Mesenteric fat pad (tissue), 1 donor: ENCODE measurements around the gene PHF24. TPM values are rescaled to one million over a fixed set of nuclear protein-coding genes. Genes with fewer than 3 reads are reported as not detected.

Source experiments
- DNase-seq: peaks from one replicate; pipeline ENCODE4 v3.0.0-alpha.2; 2020; ENCODE audit warnings: low spot score
- total RNA-seq: library from RNA; stranded (reverse); fragmentation: NEBNext Ultra II Directional; extraction: Animal tissue kit (Norgen Biotek cat#: 25700); gene quantifications from one replicate; pipeline ENCODE4 v1.2.1, GENCODE V29; 2021
- donor health status: DM: yes; HTN: yes; CAD: no.

Gene PHF24
- total RNA-seq, 1 donor from 2014 or later: 0.39 TPM

GRCh38 chr9:34982361-34982760 is 24.3 kb downstream of the PHF24 start:
- DNase-seq: no peak

- DNase-seq: no peak
Observed at GRCh38 chr9:34983209-34983608, 25.1 kb downstream of the PHF24 start.

DNA sequence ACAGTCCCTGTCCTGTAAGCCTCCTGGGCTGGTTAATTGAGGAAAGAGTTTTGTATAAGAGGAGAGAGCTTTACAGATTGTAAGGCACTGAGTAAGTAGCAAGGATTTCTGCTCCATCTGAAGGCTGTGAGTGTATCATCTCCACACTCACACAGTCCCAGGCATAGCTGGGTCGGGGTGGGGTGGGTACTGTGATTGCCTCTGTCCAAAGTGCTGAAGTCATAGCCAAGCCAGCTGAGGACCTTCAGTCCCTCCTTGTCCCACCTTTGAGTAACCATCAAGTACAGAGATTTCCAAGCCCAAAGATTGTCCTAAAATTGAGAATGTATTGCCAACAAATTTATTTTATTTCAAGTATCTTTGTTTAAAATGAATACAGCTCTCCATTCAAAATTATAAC is 26.0 kb downstream of the PHF24 start:
- no peak for DNase-seq

DNA sequence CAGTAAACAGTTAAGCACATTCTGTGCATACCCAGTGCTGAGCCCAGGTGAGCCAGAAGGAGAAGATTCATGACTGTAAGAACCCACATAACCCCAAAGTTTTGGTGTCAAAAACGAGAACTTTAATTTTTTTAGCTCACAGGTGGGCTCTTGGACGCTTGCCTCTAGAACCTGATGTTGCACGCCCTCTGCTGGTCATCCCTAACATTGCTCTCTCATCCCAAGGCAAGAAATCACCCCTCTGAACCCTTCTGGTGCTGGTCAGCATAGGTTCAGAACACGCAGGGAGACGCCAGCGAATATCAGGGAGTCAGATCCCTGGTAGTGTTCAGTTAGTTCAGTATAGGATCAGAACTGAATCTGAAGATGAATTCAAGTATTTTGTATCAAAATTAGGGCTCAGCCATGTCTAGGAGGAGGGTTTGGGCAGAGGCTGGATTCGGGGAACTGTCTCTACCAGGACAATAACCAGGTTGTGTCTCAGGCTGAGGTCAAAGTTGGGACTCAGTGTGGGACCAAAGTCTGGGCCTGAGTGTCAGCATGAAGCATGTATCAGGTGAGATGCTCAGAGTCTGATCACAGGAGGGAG is 27.3 kb downstream of the PHF24 start:
- DNase-seq: no peak

DNA sequence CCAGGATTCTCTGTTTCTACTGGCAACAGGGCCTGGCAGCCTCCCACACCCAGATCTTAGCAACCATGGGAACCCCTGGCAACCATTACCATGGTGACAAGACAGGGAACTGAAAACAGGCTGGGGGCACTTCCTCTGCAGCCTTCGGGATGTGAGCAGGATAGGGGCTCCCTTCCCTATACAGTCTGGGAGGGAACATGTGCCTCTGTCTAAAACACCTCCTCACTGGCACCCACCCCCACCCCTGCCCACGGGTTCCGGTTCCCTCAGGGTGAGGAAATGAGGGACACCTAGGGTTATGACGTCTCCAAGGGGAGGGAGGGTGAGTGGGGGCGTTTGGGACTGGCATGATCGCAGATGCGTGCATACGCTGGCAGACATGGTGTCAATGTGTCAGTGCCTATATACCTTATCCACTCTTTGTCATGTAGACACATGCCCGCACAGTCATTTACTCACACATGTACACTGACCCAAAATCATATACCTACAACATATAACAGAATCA is 28.5 kb downstream of the PHF24 start:
- peak; percentile 78 for DNase-seq

GRCh38 chr9:34987160-34987901 is 29.2 kb downstream of the PHF24 start:
- DNase-seq: peak; percentile 55

DNA sequence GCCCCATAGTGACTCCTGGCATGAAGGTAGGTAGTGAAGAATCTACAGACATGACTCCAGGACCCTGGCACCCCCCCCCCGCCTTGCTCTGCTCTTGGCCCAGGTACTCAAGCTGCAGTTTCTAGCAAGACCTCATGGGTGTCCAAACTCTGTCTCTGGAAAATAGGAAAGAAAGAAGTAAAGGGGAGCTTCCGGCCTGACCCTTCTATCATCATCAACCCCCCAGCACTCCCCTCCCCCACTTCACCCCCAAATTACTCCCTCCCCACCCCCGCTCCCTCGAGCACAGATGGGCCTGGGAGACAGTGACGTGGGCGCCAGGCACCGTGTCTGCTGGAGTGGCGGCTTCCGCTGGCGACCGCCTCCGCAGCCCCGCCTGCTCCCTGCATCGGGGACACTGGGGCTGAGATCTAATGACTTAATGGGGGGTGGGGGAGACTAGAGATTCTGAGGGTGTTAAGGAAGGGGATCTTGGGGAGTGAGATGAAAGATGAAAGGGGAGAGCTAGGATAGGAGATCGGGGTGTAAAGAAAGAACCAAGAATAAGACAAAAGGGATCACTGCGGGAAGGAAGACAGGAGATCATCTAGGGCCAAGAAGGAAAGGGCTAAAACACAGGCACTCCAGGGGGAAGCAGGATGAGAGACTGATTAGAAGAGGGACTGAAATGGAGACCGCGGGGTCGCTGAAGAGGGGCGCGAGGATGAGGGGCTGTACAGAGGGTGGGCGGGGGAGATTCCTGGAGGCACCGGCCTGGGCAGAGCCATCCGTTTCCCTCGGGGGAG is 30.3 kb downstream of the PHF24 start:
- peak; percentile 88 for DNase-seq

GRCh38 chr9:34989003-34989945 is 31.2 kb downstream of the PHF24 start, which contains the start of gene DNAJB5:
Gene DNAJB5, plus strand, starts transcription at chr9:34989745. Its CDS starts 886 bp downstream, at chr9:34990631.
- peak; percentile 99 for DNase-seq

DNA sequence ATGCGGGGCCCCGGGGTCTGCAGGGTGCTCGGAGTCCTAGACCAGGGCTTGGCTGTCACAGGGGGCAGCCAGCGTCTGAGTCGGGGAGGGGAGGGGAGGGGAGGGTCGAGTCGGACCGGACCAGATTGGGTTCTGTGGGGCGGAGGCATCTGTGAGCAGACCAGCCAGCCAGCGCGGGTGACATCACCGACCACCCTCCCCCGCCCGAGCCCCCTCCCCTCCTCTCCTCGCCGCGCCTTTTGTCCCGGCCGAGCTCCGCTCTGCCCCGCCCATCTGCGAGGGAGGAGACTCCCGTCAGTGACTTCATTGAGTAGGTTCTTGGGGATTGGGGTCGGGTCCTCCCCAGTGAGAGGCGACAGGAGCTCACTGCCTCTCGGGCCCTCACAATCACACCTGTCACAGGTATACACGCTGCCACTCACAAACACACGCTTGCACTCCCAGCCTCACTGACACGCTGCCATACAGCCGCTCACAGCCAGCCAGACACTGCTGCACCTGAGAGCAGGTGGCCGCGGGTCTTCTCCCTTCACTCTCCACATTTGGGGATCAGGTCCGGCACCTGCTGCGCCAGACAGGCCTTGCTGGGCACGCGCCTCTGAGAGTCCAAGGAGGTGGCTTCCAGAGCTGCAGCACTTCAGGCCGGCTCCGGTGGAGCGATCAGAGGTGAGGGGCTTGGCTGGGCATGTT is 32.0 kb downstream of the PHF24 start:
- peak; percentile 94 for DNase-seq

DNA sequence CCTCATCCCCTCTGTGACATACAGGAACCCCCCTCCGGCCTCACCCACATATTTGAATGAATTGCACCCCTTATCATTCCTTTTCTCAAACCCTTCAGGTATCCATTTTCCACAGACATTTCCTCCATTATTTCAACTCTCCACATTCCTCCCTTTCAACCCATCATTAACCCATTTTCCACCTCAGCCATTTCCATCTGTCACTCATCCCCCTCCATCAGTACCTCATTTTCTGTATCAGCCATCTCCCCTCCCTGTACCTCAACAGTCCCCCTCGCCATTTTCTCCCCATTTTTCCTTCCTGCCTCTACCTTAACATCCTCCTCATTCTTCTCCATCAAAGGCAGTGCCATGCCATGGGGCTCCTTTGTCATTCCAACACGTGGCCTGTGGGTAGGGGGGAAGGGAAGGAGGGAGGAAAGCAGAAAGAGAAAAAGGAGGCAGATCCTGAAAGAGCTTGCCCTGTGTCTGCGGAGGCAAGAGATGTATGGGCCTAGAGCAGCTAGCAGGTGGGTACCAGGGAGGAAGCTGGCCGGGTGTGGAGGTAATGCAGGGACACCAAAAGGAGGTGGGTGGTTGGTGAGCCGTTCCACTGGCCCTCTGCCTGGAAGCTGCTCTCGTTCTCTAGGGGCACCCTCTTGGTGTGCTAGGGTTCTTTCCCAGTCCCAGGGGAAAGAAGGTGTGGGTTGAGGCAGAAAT is 33.0 kb downstream of the PHF24 start:
- DNase-seq: peak; percentile 71

GRCh38 chr9:34991607-34992375 is 33.7 kb downstream of the PHF24 start:
- DNase-seq: peak; percentile 76

DNA sequence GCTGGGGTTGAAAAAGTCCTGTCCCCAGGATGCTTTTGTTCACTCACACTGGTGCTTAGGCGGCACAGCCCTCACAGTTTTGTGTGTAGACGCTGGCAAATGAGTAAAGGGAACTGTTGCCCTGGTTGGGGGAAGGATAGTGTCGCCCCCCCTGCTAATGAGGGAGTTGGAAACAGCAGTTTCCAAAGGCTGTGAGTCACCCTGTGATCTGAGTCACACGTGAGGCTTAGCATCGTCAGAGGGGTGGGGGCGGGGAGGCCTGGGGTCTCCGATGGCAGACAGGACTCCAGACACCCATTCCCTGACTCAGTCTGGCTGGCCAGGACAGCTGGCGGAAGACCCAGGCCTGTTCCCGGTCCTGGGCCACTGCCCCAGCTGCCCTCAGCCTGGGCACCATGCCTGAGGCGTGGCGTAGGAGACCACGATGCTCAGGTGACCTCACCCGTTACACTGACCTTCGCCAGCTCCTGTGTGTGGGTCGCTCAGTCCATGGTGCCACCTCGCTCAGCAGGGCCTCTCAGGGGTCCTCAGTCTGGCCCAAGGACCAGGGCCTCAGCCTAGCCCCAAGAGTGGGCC is 34.4 kb downstream of the PHF24 start:
- peak; percentile 92 for DNase-seq

GRCh38 chr9:34993502-34994259 is 35.6 kb downstream of the PHF24 start:
- DNase-seq: peak; percentile 90

DNA sequence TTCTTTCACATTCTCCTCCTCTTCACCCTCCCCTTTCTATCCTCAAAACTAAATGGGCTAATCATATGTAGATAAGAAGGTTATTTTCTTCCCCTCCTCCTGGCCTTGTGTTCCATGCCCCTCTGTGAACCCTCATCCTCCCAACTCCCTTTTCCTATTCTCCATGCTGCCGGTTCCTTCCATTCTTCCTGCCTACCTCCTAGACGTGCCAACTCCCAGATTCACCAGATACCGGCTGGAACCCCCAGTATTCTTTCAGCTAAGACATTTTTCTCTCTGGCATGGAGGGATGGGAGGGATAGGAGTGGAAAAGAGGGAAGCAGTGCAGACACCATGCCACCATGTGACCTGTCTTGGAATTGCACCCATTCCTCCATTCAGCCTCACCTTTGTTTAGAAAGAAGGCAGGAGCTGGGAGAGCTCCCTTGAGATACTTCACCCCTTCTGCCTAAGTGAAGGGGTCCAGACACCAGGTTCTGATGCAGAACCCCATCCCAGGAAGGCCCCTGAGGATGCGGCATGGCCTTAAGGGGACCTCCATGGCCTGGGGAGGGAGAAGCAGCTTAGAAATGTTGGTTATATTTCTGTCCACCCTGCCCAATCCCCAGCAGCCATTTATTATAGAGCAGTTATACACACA is 36.3 kb downstream of the PHF24 start:
- DNase-seq: peak; percentile 39

DNA sequence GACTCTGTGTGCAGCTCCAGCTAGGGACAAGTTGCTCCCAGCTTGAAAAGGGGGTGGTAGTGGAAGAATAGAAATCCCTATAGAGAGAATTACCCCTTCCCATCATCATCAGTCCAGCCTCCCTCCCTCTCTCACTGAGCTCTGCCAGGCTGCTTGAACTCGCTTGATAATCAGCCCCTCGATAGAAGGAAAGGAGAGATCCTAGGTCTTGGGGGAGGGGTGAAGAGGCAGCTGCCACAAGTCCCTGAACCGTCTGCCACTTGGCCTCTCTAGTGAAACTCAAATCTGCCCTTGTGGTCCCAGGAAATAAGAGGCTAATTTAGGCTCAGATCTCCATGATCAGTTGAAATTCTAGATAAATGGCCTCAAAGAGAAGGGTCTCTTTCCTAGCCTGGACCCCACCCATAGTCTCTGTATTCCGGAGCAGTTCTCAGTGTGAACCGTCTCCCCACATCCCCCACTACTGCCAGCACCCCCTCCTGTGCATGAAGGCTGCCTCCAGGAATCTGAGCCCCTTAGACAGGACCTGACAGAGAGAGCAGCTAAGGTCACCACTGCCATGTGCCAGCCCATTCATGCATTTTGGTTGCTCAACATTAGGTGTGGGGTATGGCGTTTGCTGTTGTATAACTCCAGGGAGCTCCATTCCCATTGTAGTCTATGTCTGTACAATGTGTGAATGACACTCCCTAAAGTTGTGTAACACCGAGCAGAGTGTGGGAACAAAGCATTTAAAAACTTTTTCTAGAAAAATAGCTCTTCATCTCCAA is 37.0 kb downstream of the PHF24 start:
- peak; percentile 16 for DNase-seq

DNA sequence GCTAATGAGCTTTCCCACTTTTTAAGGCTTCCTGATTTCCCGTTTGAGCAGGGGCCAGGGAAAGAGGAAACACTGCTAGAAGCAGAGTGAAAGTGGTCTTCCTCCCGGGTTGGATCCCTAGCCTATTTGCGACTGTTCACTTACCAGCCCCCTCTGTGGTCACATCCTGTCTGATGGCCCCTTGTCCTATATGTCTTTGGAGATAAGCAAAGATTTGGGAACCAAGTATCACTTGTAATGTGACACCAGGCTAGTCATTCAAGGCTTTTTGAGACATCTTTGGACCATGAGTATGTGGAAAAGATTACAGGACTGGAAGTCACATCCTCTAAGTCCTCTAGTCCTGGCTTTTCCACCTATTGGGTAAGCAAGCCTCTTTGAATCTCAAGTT is 37.6 kb downstream of the PHF24 start:
- peak; percentile 5 for DNase-seq
